HepG2 (cell line): Measurements from ENCODE around the gene INTS4. TPM values are rescaled to one million over a fixed set of nuclear protein-coding genes. Genes with fewer than 3 reads are reported as not detected.

Source experiments
- ATF7-NPFF ChIP-seq: sonication (generic); formaldehyde crosslinking; IDR thresholded peaks from 2 replicates; pipeline ENCODE4 v1.8.1; 2023; ENCODE audit warnings: mild to moderate bottlenecking, low read depth, missing genetic modification reagents, moderate library complexity
- CBFB ChIP-seq: sonication (generic); formaldehyde crosslinking; IDR thresholded peaks from 2 replicates; pipeline ENCODE4 v1.4.0; 2020; ENCODE audit warnings: missing genetic modification reagents
- GPN1 ChIP-seq: sonication (generic); formaldehyde crosslinking; IDR thresholded peaks from 2 replicates; pipeline ENCODE4 v1.5.1; 2020; ENCODE audit warnings: missing genetic modification reagents, borderline replicate concordance
- HNRNPK ChIP-seq: fragments of 200-400 bp; formaldehyde crosslinking; IDR thresholded peaks from 2 replicates; pipeline ENCODE4 v1.6.1; 2018; ENCODE audit warnings: low read length, low read depth, moderate library complexity, mild to moderate bottlenecking; ENCODE audit not compliant: poor library complexity, severe bottlenecking
- ISL2 ChIP-seq: sonication (generic); formaldehyde crosslinking; IDR thresholded peaks from 2 replicates; pipeline ENCODE4 v1.5.0; 2020; ENCODE audit warnings: missing genetic modification reagents
- MAFG ChIP-seq: sonication (generic); formaldehyde crosslinking; IDR thresholded peaks from 2 replicates; pipeline ENCODE4 v1.5.1; 2020; ENCODE audit warnings: mild to moderate bottlenecking, missing genetic modification reagents
- MIER3 ChIP-seq: IDR thresholded peaks from 2 replicates; pipeline ENCODE4 v1.6.1; 2016; ENCODE audit warnings: missing compliant biosample characterization, borderline replicate concordance
- NCOA5 ChIP-seq: sonication (generic); formaldehyde crosslinking; IDR thresholded peaks from 2 replicates; pipeline ENCODE4 v1.4.0; 2020; ENCODE audit warnings: missing genetic modification reagents
- PITX1 ChIP-seq: sonication (generic); formaldehyde crosslinking; IDR thresholded peaks from 2 replicates; pipeline ENCODE4 v1.5.1; 2020; ENCODE audit warnings: mild to moderate bottlenecking, missing genetic modification reagents
- TEAD2 ChIP-seq: sonication (generic); formaldehyde crosslinking; IDR thresholded peaks from 2 replicates; pipeline ENCODE4 v1.9.0; 2021; ENCODE audit warnings: missing genetic modification reagents
- ZFAT ChIP-seq: sonication (generic); formaldehyde crosslinking; conservative IDR thresholded peaks from 2 replicates; pipeline ENCODE4 v1.8.1; 2023; ENCODE audit warnings: missing genetic modification reagents, inconsistent platforms
- ZNF614 ChIP-seq: IDR thresholded peaks from 2 replicates; pipeline ENCODE4 v1.6.1; 2018; ENCODE audit warnings: missing biosample characterization, missing genetic modification reagents, inconsistent platforms, borderline replicate concordance
- ZNF75D ChIP-seq: sonication (generic); formaldehyde crosslinking; IDR thresholded peaks from 2 replicates; pipeline ENCODE4 v1.8.1; 2023; ENCODE audit warnings: missing genetic modification reagents, mild to moderate bottlenecking, borderline replicate concordance
- polyA plus RNA-seq, 8 experiments: library from polyadenylated mRNA; depleted of rRNA in 3 of 8; stranded (reverse) in 7 of 8; unstranded in 1 of 8; fragments of >200 nt; fragmentation: Illumina TruSeq in 4 of 8; extraction: Trizol in 4 of 8; gene quantifications; 2 replicates each; pipeline versions ENCODE4 v1.2.1 to v1.2.3, GENCODE V29; 2011 to 2016; ENCODE audit warnings: low read depth in 4 of 8, missing spikeins in 1 of 8, mixed read lengths in 1 of 8; ENCODE audit not compliant: insufficient read depth in 1 of 8
- total RNA-seq, 5 experiments: library from RNA; depleted of rRNA; stranded (reverse); fragments of >200 nt; fragmentation: Illumina TruSeq; extraction: Trizol; gene quantifications; 2 replicates each; pipeline ENCODE4 v1.2.3, GENCODE V29; 2016; ENCODE audit warnings: low read depth in 1 of 5
- TF ChIP-seq, protein P1 (sequence below): sonication (generic); formaldehyde crosslinking; IDR thresholded peaks from 2 replicates; pipeline ENCODE4 v1.4.0; 2020; ENCODE audit warnings: missing genetic modification reagents, low read depth, mild to moderate bottlenecking, borderline replicate concordance
- TF ChIP-seq, protein P2 (sequence below): sonication (generic); formaldehyde crosslinking; IDR thresholded peaks from 2 replicates; pipeline ENCODE4 v1.4.0; 2020; ENCODE audit warnings: missing genetic modification reagents, borderline replicate concordance
- TF ChIP-seq, protein P3 (sequence below): sonication (generic); formaldehyde crosslinking; IDR thresholded peaks from 2 replicates; pipeline ENCODE4 v1.4.0; 2020; ENCODE audit warnings: missing genetic modification reagents, borderline replicate concordance
- TF ChIP-seq, protein P4 (sequence below): sonication (generic); formaldehyde crosslinking; IDR thresholded peaks from 2 replicates; pipeline ENCODE4 v1.5.0; 2020; ENCODE audit warnings: mild to moderate bottlenecking, missing genetic modification reagents, moderate library complexity
- TF ChIP-seq, protein P5 (sequence below): sonication (generic); formaldehyde crosslinking; IDR thresholded peaks from 2 replicates; pipeline ENCODE4 v1.4.0; 2020; ENCODE audit warnings: missing genetic modification reagents

INTS4 gene
- total and polyA plus RNA-seq, 2 of the 13 experiments (the other 11 are each of a cell fraction or from before 2014, with no cell fraction given): 37.3 to 44.8 TPM

DNA sequence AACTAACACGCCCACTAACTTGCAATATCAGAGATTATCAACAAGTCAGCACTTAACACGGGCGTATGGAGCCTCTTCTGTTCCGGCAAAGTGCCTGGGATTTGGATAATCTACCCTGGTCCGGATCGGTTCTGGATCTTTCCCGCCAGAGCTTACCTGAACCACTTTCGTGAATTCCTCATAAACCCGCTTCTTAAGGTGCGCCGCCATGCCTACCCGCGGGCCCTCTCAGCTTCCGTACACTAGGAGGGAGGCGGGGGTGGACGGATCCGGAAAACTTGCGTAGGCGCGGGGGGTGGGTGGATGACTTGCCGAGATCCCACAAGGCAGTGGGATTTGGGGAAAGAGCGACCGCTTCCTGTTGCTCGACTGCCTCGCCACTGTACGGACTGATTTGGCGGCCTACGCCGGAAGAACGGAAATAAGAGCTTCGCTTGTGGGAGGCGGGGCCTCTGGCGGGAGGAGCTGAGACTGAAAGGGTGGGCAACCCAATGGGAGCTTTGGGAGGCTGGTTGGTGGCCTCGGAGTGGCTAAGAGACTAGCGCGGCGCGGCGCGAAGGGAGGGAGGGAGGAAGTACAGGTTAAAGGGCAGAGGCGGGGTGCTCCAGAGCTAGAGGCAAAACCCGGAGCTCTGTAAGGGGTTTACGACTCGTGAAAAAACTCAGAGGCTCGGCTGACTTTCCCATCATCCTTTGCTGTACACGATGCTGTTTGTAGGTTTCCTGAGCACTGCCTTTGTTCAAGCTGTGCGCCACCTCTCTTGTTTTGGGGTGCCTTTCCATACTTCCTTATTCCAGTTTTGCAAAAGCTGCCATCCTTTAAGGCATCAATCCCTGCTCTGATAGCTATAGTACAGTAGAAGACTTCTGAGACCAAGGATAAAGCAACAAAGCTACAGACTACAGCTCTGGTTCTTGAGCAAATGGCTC, at the start of gene INTS4 (continued):
- TF ChIP-seq, protein P1, sequence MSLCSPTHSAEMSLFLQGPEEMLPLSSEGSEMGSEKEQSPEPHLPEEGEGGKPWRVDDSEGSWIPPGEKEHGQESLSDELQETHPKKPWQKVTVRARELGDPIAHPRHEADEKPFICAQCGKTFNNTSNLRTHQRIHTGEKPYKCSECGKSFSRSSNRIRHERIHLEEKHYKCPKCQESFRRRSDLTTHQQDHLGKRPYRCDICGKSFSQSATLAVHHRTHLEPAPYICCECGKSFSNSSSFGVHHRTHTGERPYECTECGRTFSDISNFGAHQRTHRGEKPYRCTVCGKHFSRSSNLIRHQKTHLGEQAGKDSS (CRISPR knock-in tag): peak; percentile 70; the same call in 1 of the 2 replicates
- TF ChIP-seq ZNF75D (CRISPR knock-in tag) (no peak), ISL2 (peak; percentile 60), ZFAT (no peak), MIER3 (peak; percentile 34; the same call in 1 of the 2 replicates), TEAD2 (CRISPR knock-in tag) (no peak), CBFB (CRISPR knock-in tag) (no peak), HNRNPK (peak; percentile 16), MAFG (no peak), ATF7-NPFF (CRISPR knock-in tag) (peak; percentile 29), NCOA5 (CRISPR knock-in tag) (no peak), ZNF614 (peak; percentile 82; the same call in 1 of the 2 replicates), GPN1 (CRISPR knock-in tag) (no peak), PITX1 (CRISPR knock-in tag) (peak; percentile 71)
- TF ChIP-seq, protein P2, sequence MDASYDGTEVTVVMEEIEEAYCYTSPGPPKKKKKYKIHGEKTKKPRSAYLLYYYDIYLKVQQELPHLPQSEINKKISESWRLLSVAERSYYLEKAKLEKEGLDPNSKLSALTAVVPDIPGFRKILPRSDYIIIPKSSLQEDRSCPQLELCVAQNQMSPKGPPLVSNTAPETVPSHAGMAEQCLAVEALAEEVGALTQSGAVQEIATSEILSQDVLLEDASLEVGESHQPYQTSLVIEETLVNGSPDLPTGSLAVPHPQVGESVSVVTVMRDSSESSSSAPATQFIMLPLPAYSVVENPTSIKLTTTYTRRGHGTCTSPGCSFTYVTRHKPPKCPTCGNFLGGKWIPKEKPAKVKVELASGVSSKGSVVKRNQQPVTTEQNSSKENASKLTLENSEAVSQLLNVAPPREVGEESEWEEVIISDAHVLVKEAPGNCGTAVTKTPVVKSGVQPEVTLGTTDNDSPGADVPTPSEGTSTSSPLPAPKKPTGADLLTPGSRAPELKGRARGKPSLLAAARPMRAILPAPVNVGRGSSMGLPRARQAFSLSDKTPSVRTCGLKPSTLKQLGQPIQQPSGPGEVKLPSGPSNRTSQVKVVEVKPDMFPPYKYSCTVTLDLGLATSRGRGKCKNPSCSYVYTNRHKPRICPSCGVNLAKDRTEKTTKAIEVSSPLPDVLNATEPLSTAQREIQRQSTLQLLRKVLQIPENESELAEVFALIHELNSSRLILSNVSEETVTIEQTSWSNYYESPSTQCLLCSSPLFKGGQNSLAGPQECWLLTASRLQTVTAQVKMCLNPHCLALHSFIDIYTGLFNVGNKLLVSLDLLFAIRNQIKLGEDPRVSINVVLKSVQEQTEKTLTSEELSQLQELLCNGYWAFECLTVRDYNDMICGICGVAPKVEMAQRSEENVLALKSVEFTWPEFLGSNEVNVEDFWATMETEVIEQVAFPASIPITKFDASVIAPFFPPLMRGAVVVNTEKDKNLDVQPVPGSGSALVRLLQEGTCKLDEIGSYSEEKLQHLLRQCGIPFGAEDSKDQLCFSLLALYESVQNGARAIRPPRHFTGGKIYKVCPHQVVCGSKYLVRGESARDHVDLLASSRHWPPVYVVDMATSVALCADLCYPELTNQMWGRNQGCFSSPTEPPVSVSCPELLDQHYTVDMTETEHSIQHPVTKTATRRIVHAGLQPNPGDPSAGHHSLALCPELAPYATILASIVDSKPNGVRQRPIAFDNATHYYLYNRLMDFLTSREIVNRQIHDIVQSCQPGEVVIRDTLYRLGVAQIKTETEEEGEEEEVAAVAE (CRISPR knock-in tag): no peak; the same call in none of the 2 replicates
- TF ChIP-seq, protein P3, sequence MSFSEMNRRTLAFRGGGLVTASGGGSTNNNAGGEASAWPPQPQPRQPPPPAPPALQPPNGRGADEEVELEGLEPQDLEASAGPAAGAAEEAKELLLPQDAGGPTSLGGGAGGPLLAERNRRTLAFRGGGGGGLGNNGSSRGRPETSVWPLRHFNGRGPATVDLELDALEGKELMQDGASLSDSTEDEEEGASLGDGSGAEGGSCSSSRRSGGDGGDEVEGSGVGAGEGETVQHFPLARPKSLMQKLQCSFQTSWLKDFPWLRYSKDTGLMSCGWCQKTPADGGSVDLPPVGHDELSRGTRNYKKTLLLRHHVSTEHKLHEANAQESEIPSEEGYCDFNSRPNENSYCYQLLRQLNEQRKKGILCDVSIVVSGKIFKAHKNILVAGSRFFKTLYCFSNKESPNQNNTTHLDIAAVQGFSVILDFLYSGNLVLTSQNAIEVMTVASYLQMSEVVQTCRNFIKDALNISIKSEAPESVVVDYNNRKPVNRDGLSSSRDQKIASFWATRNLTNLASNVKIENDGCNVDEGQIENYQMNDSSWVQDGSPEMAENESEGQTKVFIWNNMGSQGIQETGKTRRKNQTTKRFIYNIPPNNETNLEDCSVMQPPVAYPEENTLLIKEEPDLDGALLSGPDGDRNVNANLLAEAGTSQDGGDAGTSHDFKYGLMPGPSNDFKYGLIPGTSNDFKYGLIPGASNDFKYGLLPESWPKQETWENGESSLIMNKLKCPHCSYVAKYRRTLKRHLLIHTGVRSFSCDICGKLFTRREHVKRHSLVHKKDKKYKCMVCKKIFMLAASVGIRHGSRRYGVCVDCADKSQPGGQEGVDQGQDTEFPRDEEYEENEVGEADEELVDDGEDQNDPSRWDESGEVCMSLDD: no peak
- TF ChIP-seq, protein P4, sequence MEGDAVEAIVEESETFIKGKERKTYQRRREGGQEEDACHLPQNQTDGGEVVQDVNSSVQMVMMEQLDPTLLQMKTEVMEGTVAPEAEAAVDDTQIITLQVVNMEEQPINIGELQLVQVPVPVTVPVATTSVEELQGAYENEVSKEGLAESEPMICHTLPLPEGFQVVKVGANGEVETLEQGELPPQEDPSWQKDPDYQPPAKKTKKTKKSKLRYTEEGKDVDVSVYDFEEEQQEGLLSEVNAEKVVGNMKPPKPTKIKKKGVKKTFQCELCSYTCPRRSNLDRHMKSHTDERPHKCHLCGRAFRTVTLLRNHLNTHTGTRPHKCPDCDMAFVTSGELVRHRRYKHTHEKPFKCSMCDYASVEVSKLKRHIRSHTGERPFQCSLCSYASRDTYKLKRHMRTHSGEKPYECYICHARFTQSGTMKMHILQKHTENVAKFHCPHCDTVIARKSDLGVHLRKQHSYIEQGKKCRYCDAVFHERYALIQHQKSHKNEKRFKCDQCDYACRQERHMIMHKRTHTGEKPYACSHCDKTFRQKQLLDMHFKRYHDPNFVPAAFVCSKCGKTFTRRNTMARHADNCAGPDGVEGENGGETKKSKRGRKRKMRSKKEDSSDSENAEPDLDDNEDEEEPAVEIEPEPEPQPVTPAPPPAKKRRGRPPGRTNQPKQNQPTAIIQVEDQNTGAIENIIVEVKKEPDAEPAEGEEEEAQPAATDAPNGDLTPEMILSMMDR (CRISPR knock-in tag): no peak; the same call in 1 of the 2 replicates
- TF ChIP-seq, protein P5, sequence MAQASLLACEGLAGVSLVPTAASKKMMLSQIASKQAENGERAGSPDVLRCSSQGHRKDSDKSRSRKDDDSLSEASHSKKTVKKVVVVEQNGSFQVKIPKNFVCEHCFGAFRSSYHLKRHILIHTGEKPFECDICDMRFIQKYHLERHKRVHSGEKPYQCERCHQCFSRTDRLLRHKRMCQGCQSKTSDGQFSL (CRISPR knock-in tag): peak; percentile 38; the same call in 1 of the 2 replicates
